Body of pancreas (tissue), 4 donors: ENCODE results near the gene VTI1A. TPM values are rescaled to one million over a fixed set of nuclear protein-coding genes. Genes with fewer than 3 reads are reported as not detected.

Experiments
- ATAC-seq: fragments of 150-250 bp; one replicate; pipeline ENCODE4 v1.9.1; 2016
- DNase-seq, 4 donors: peaks; one replicate each; pipeline ENCODE4 v3.0.0-alpha.2; 2019
- H3K27ac ChIP-seq, 4 donors: fragments of 200-600 bp; sonication (generic); 1 replicate in 3 of 4; 2 replicates in 1 of 4; pipeline versions ENCODE4 v1.5.1 to v1.6.1; 2016 to 2019; ENCODE audit warnings: mild to moderate bottlenecking in 1 of 4, mixed read lengths in 1 of 4, moderate library complexity in 1 of 4
- H3K27me3 ChIP-seq, 2 donors: fragments of 200-600 bp; sonication (generic); one replicate each; pipeline ENCODE4 v1.6.0; 2016; ENCODE audit warnings: mild to moderate bottlenecking in 1 of 2
- H3K36me3 ChIP-seq, 2 donors: fragments of 200-600 bp; sonication (generic); replicated peaks in 1 of 2; 2 replicates each; pipeline ENCODE4 v1.5.1; 2016; ENCODE audit warnings: low read depth in 2 of 2; ENCODE audit not compliant: insufficient read depth in 1 of 2
- H3K4me1 ChIP-seq: fragments of 200-600 bp; sonication (generic); one replicate; pipeline ENCODE4 v1.6.0; 2016
- H3K4me3 ChIP-seq, 2 donors: fragments of 200-600 bp; sonication (generic); 1 replicate in 1 of 2; 2 replicates in 1 of 2; pipeline ENCODE4 v1.5.1; 2016 to 2019
- H3K9me3 ChIP-seq, 3 donors: fragments of 200-600 bp; sonication (generic); 1 replicate in 2 of 3; 2 replicates in 1 of 3; pipeline ENCODE4 v1.5.1; 2016
- POLR2A ChIP-seq, 3 donors: fragments of 450-650 bp; IDR thresholded peaks; one replicate each; pipeline ENCODE4 v1.6.1; 2016; ENCODE audit warnings: antibody characterized with exemption in 3 of 3, mild to moderate bottlenecking in 2 of 3
- WGBS, 2 donors: methylation state at CpG; one replicate each; pipeline ENCODE4 v1.1.5; 2017; 5-methylcytosine and 5-hydroxymethylcytosine counted together
- intact Hi-C: fragments of 100-400 bp; cut with DNase I; formaldehyde crosslinking; loops from one replicate; pipeline ENCODE4 v1.15.1; 2023
- total RNA-seq, 2 donors: library from RNA; depleted of rRNA; stranded (reverse); fragments of >200 nt; gene quantifications; one replicate each; pipeline ENCODE4 v1.1.0, GENCODE V29; 2016
- TF ChIP-seq, protein P1 (sequence below), 7 experiments: fragments of 450-650 bp in 4 of 7; fragments of 200-600 bp in 3 of 7; sonication (generic) in 3 of 7; IDR thresholded peaks; one replicate each; pipeline ENCODE4 v1.5.1; 2016 to 2019; ENCODE audit warnings: antibody characterized with exemption in 7 of 7

The VTI1A gene
- total RNA-seq, 2 donors from 2014 or later, result 28.3 to 84.4 TPM

DNA sequence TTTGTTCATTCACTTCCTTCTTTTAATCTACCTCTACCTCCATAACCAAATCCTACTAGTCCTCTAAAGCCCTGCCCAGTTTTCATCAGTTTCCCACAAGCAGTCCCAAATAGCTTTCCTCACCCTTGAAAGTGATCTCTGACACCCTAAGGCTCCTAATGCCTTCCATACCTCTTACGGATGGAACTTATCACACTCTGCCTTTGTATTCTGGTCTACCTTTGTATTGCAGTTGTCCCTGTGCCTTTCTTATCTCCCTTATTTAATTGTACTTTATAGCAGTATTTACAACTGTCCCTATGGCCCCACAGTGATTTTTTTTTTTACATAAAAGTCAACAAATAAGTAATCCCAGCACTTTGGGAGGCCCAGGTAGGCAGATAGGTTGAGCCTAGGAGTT is 39.3 kb upstream of the VTI1A start:
- Histone ChIP-seq H3K27me3 (no peaks in the 10 kb centered on the region), H3K27ac (no peak overlapping the region), H3K4me1 (no peaks in the 10 kb centered on the region), H3K4me3 (no peak overlapping the region), H3K9me3 (no peaks in the 10 kb centered on the region), H3K36me3 (no peaks in the 10 kb centered on the region)
- 77 to 87% methylated on average over 1 of the region's 1 CpG for WGBS, 2 donors
- no peak for DNase-seq
- TF ChIP-seq, protein P1, sequence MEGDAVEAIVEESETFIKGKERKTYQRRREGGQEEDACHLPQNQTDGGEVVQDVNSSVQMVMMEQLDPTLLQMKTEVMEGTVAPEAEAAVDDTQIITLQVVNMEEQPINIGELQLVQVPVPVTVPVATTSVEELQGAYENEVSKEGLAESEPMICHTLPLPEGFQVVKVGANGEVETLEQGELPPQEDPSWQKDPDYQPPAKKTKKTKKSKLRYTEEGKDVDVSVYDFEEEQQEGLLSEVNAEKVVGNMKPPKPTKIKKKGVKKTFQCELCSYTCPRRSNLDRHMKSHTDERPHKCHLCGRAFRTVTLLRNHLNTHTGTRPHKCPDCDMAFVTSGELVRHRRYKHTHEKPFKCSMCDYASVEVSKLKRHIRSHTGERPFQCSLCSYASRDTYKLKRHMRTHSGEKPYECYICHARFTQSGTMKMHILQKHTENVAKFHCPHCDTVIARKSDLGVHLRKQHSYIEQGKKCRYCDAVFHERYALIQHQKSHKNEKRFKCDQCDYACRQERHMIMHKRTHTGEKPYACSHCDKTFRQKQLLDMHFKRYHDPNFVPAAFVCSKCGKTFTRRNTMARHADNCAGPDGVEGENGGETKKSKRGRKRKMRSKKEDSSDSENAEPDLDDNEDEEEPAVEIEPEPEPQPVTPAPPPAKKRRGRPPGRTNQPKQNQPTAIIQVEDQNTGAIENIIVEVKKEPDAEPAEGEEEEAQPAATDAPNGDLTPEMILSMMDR (IDR thresholded peaks at IDR 0.05), result no peak
- no peak for TF ChIP-seq POLR2A (IDR thresholded peaks at IDR 0.05)
- no peak for ATAC-seq
- intact Hi-C loops, result no loop called here

DNA sequence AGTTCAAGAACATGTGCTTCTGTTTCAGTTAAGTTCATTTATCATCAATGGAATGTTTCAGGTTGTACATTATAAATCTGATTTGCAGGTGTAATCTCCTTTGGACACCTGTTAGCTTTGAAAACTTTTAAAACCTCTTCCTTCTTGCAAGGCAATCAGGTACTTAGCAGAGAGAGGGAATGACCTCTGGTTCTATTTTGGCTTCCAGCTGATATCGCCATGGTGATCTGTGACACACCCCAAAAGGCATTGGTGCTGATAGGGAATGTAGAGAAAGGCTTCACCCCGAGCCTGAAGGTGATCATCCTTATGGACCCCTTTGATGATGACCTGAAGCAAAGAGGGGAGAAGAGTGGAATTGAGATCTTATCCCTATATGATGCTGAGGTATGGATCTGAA is 37.7 kb upstream of the VTI1A start:
- Histone ChIP-seq H3K4me1 (no peaks in the 10 kb centered on the region), H3K9me3 (no peaks in the 10 kb centered on the region), H3K27ac (no peak overlapping the region), H3K27me3 (no peaks in the 10 kb centered on the region), H3K4me3 (no peak overlapping the region), H3K36me3 (no peaks in the 10 kb centered on the region)
- intact Hi-C loops, result no loop called here
- no peak for DNase-seq
- TF ChIP-seq POLR2A (IDR thresholded peaks at IDR 0.05), result no peak
- TF ChIP-seq, protein P1 (IDR thresholded peaks at IDR 0.05), result no peak
- ATAC-seq, result no peak
- 45 to 53% methylated on average over 2 of the region's 2 CpGs for WGBS, 2 donors

DNA sequence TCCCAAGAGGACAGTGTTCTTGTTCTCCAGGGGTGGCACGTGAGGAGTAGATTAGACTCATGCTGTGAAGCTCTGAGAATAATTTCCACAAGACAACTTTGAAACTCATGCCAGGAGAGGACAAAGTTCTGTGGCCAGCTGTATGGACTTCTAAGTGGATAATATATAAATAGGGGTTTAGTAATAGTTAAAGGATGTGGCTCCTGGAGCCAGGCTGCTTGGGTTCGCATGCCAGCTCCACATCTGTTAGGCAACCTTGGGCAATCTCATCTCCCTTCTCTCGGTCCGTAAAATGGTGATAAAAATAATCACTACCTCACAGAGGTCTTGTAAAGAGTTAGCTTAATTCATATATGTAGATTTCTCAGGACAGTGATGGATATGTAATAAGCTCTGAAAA is 37.3 kb upstream of the VTI1A start:
- ATAC-seq (no peak), DNase-seq (no peak)
- no peaks in the 10 kb centered on the region for H3K27me3 ChIP-seq
- no peaks in the 10 kb centered on the region for H3K4me1 ChIP-seq
- H3K9me3 ChIP-seq, result no peaks in the 10 kb centered on the region
- no peak overlapping the region for H3K27ac ChIP-seq
- intact Hi-C loops, result no loop called here
- no peak overlapping the region for H3K4me3 ChIP-seq
- TF ChIP-seq POLR2A (IDR thresholded peaks at IDR 0.05), result no peak
- TF ChIP-seq, protein P1 (IDR thresholded peaks at IDR 0.05), result no peak
- WGBS, 2 donors, result 41 to 51% methylated on average over 4 of the region's 4 CpGs
- no peaks in the 10 kb centered on the region for H3K36me3 ChIP-seq

DNA sequence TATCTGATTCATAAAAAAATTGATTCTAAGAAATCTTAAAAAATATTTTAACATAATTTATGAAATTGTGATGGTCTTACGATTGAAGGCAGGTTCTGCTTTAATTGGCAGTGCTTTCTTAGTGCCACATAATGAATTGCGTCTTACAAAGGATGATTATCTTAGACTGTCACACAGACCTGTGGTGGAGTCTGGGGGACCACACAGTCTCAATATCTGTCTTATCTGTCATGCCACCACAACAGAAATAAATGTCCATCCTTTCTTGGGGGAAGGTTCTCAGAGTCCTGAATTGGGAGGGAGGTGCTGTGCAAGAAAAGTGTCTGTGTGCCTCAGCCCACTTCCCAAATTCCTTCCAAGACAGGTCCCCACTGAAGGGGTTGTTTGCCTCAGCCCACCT is 34.3 kb upstream of the VTI1A start:
- no peak overlapping the region for H3K4me3 ChIP-seq
- no peak overlapping the region for H3K27ac ChIP-seq
- TF ChIP-seq POLR2A (IDR thresholded peaks at IDR 0.05), result no peak
- TF ChIP-seq, protein P1 (IDR thresholded peaks at IDR 0.05), result no peak
- intact Hi-C loops, result no loop called here
- H3K36me3 ChIP-seq, result no peaks in the 10 kb centered on the region
- no peak for ATAC-seq
- H3K27me3 ChIP-seq, result no peaks in the 10 kb centered on the region
- no peaks in the 10 kb centered on the region for H3K4me1 ChIP-seq
- no peaks in the 10 kb centered on the region for H3K9me3 ChIP-seq
- 64 to 74% methylated on average over 2 of the region's 2 CpGs for WGBS, 2 donors
- DNase-seq, result no peak

DNA sequence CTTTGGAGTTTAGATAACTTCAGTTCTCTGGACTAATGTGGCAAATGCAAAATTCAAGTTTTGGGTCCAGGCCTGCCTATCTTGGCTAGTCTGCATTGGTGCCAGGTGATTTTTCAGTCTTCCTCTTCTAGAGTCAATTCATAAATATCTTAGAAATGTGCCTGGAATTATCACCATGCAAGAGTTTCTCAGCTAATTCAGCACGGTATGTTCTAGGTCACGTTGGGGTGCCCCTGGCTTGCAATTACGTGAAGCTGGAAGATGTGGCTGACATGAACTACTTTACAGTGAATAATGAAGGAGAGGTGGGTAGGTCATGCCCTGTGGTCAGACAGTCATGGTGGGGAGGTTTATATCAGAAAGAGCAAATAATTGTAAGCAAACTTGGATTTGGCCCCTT is 25.3 kb upstream of the VTI1A start:
- ATAC-seq (no peak), DNase-seq (no peak)
- TF ChIP-seq POLR2A (IDR thresholded peaks at IDR 0.05), result no peak
- TF ChIP-seq, protein P1 (IDR thresholded peaks at IDR 0.05), result no peak

More for the DNA sequence above, 25.3 kb upstream of the VTI1A start:
- Histone ChIP-seq H3K4me1 (no peaks in the 10 kb centered on the region), H3K27ac (no peak overlapping the region), H3K9me3 (no peaks in the 10 kb centered on the region), H3K27me3 (no peaks in the 10 kb centered on the region), H3K4me3 (no peak overlapping the region), H3K36me3 (no peaks in the 10 kb centered on the region)
- 90 to 93% methylated on average over 3 of the region's 3 CpGs for WGBS, 2 donors
- intact Hi-C loops, result no loop called here
